ENCODE data around the gene CNTN4.
"Not testable (repeated sequence)": the region's sequence is repeated elsewhere in the genome, so short reads cannot be mapped to it uniquely, and the experiment has no call there.

CNTN4 gene

DNA sequence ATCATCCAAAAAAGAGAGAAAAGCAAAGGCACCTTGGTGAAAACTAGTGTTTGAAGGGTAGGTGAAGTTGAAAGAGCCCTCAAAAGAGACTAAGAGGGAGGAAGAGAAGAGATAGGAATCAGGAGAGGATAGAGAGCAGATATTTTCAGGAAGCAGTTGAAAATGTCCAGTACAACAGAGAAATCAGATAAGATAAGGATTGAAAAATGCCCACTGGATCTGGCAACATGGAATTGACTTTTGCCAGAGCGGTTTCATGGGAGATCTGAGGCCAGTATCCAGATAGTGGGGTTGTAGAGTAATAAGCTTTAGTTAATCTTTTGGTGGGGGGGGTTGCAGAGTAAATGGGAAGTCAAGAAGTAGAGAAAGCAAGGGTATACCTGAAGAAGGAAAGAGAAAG lies 674.1 kb downstream of the CNTN4 start:
- no peaks in the 10 kb centered on the region for H3K9me3 Mint-ChIP-seq
- H3K36me3 Mint-ChIP-seq (ENCODE audit: low read depth), result no peaks in the 10 kb centered on the region
- H3K27ac Mint-ChIP-seq, result no peak overlapping the region
- DNase-seq (no peak), ATAC-seq (no peak)
- H3K4me1 Mint-ChIP-seq, result no peaks in the 10 kb centered on the region
- H3K27me3 Mint-ChIP-seq, result no peaks in the 10 kb centered on the region
- H3K4me3 Mint-ChIP-seq, result no peak overlapping the region

DNA sequence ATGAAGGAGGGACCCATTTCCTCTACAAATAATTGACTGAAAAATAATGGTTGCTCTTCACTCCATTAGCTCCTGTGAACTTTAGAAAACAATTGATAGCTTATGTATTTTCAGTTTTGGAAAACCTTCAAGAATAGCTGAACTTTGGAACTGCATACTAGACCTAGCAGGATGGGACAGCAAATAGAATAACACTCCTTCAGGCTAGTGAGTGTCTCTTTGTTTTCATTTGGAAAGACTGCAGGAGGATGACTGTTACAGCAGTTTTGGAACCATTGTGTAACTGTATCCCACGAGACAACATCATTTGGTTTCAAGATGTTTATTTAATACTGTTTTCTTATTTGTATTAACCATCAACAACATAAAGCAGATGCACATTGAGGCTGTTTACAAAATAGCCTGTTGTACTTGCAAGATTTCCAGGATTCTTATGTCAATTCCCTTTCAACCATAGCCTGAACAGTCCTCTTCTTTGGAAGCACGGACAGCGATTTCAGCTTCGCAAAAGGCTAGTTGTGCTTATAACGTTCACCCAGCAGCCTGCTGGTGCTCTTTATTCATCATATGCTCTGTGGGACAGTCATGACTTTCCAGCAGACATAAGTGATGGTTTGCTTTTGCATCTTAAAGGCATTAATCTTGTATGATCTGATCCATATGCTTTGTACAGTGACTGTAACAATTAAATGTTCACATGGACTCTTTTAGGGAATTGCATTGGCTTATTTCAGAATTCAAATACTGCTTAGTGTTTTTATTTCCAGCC lies 676.0 kb downstream of the CNTN4 start:
- no peak for DNase-seq
- no peak for ATAC-seq

DNA sequence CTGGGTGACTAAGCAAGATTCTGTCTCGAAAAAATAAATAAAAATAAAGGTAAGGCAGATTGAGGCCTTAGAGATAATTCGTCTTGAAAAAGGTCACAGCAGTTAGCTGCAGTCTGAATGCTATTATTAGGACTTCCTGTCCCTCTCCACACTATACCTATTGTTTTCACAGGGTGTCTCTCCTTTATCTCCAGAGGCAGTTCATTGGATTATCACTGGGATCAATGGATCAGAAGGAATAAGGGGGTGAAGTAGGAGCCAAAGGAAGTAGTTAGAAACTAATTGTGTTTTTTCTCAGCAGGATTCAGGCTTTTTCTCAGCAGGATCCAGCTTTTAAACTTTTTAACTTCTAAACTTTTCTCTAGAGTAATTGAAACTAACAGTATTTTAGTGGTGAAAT lies 684.6 kb downstream of the CNTN4 start:
- H3K36me3 Mint-ChIP-seq (ENCODE audit: low read depth), result no peaks in the 10 kb centered on the region
- H3K27ac Mint-ChIP-seq, result no peak overlapping the region
- no peak for ATAC-seq
- H3K9me3 Mint-ChIP-seq, result no peaks in the 10 kb centered on the region
- peaks cover 2% of the 10 kb centered on the region for H3K27me3 Mint-ChIP-seq
- no peaks in the 10 kb centered on the region for H3K4me1 Mint-ChIP-seq
- no peak overlapping the region for H3K4me3 Mint-ChIP-seq
- DNase-seq, result no peak

More for the DNA sequence above, 676.0 kb downstream of the CNTN4 start:
- Mint-ChIP-seq H3K36me3 (ENCODE audit: low read depth) (no peaks in the 10 kb centered on the region), H3K27ac (no peak overlapping the region), H3K4me1 (no peaks in the 10 kb centered on the region), H3K4me3 (no peak overlapping the region), H3K9me3 (no peaks in the 10 kb centered on the region), H3K27me3 (no peaks in the 10 kb centered on the region)

DNA sequence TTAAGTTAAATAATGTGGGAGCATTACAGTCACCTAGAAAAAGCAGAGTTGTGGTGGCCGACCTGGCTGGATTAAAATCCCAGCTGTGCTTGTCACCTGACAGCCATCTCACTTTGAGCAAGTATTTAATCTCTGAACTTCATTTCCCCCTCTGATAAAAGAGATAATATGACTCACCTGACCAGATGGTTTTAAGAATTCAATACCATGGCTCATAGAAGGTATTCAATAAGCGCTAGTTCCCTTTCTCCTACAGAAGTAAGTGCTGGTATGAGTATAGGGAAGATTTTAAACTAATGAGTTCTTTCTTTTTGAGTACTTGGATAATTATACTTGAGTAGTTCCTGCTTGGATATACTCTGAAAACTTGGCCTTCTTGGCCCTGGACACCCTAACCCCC lies 686.0 kb downstream of the CNTN4 start:
- Mint-ChIP-seq H3K9me3 (no peaks in the 10 kb centered on the region), H3K4me3 (no peak overlapping the region), H3K36me3 (ENCODE audit: low read depth) (no peaks in the 10 kb centered on the region), H3K4me1 (no peaks in the 10 kb centered on the region), H3K27ac (no peak overlapping the region), H3K27me3 (peaks cover 2% of the 10 kb centered on the region)
- no peak for DNase-seq
- no peak for ATAC-seq

DNA sequence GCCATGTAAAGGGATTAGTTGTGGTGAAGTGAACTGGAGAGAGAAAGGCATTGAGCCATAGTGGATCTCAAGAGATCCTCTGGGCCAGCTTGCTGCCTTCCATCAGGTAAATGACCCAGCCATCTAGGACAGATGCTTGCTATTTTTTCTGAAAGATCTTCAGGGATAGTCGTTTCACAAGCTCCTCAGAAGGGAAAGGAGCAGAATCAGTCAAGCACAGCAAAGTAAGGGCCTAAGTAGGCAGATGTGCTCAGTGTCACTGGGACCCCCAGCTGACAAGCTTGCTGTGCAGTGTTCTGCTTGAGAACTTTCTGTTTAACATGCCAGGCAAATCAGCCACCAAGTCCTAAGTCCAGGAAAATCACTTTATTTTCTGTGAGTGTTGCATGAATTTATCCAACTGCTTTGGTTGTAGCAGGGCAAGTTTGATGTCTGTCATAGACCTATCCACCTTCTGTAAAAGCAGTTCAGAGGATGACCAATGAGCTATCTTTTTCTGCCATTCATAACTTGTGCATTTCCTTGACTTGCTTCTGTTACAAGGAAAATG lies 691.7 kb downstream of the CNTN4 start:
- DNase-seq, result no peak
- H3K4me1 Mint-ChIP-seq, result no peaks in the 10 kb centered on the region
- no peaks in the 10 kb centered on the region for H3K36me3 Mint-ChIP-seq (ENCODE audit: low read depth)
- H3K4me3 Mint-ChIP-seq, result no peak overlapping the region
- peaks cover 2% of the 10 kb centered on the region for H3K27me3 Mint-ChIP-seq
- no peak overlapping the region for H3K27ac Mint-ChIP-seq
- ATAC-seq, result no peak
- no peaks in the 10 kb centered on the region for H3K9me3 Mint-ChIP-seq

DNA sequence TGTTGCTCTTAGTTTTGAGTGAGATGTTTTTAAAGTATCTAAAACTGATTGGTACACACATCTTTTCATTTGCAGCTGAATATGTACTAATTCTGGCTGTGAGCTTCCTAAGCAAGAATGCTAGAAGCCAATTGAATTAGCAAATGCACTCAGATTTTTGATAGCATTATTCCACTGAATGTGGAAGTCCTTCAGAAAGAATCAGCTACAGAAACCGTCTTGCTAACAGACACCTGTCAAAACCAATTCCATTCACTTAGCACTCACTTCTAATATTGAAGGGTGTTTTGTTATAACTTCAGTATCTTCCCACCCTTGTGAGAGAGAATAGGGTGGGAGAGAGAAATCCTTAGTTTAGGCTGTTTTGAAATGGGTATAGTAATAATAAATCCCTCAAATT lies 693.8 kb downstream of the CNTN4 start:
- no peaks in the 10 kb centered on the region for H3K4me1 Mint-ChIP-seq
- no peaks in the 10 kb centered on the region for H3K9me3 Mint-ChIP-seq
- H3K36me3 Mint-ChIP-seq (ENCODE audit: low read depth), result no peaks in the 10 kb centered on the region
- no peak overlapping the region for H3K4me3 Mint-ChIP-seq
- no peak for DNase-seq
- no peaks in the 10 kb centered on the region for H3K27me3 Mint-ChIP-seq
- ATAC-seq, result no peak
- no peak overlapping the region for H3K27ac Mint-ChIP-seq

DNA sequence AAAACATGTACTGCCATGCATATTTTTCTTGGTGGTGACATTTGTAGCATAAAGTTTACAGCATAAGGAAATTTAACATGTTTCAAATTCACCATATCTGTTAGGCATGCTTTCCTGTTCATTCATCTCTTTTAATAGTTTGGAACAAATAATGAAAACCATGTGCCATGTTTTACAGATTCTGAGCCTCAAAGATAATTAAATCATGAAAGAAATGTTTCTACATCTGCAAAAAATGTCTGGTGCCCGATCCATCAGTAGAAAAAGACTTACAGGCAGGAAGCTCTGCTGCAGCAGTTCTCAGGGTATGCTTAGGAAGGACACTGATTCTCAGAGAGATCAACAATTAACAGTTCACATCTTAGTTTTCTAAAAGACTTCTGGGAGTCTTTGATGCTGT lies 695.3 kb downstream of the CNTN4 start:
- Mint-ChIP-seq H3K27me3 (no peaks in the 10 kb centered on the region), H3K4me1 (no peaks in the 10 kb centered on the region), H3K4me3 (no peak overlapping the region), H3K27ac (no peak overlapping the region), H3K9me3 (no peaks in the 10 kb centered on the region), H3K36me3 (ENCODE audit: low read depth) (no peaks in the 10 kb centered on the region)
- DNase-seq, result no peak
- no peak for ATAC-seq

DNA sequence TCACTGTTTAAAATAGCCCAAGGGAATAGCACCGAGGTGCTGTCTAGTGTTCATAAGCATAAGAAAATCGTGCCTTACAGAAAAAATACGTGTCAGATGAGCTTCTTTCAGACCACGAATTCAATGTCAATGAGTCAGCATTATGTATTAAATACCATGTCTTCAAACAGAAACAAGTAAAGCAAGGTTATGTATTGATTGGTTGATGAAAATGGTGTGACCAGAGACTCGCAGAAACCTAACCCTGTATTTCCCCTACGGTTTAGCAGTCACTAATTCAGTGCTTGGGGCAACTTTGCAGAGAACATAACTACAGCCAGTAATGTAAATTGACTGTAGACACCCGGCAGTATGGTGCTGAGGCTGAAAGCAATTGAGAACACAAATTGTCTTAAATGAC lies 703.8 kb downstream of the CNTN4 start:
- H3K36me3 Mint-ChIP-seq (ENCODE audit: low read depth), result no peaks in the 10 kb centered on the region
- DNase-seq (no peak), ATAC-seq (no peak)
- no peak overlapping the region for H3K4me3 Mint-ChIP-seq
- H3K27me3 Mint-ChIP-seq, result peaks cover 4% of the 10 kb centered on the region
- H3K9me3 Mint-ChIP-seq, result no peaks in the 10 kb centered on the region
- H3K27ac Mint-ChIP-seq, result no peak overlapping the region
- H3K4me1 Mint-ChIP-seq, result no peaks in the 10 kb centered on the region

DNA sequence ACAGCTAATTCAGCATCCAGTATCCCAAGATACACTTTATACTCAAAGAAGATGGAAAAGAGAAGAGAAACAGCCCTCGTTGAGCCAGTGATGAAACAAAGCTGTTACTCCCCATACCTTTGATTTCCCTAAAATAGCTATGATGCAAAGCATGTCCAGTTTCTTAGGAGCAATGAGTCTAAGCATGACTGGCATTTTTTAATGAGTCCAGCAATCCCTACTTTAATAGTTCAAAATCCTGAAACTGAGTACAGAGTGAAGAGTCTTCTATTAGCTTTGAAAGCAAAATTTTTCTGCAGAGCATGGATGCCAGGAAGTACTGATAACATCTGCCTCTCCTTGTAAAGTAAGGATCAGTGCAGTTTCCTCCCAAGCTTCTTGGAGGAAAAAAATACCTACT lies 708.8 kb downstream of the CNTN4 start:
- no peak overlapping the region for H3K27ac Mint-ChIP-seq
- H3K27me3 Mint-ChIP-seq, result peaks cover 8% of the 10 kb centered on the region
- DNase-seq (no peak), ATAC-seq (no peak)
- no peaks in the 10 kb centered on the region for H3K36me3 Mint-ChIP-seq (ENCODE audit: low read depth)
- no peaks in the 10 kb centered on the region for H3K4me1 Mint-ChIP-seq
- no peak overlapping the region for H3K4me3 Mint-ChIP-seq
- H3K9me3 Mint-ChIP-seq, result no peaks in the 10 kb centered on the region

DNA sequence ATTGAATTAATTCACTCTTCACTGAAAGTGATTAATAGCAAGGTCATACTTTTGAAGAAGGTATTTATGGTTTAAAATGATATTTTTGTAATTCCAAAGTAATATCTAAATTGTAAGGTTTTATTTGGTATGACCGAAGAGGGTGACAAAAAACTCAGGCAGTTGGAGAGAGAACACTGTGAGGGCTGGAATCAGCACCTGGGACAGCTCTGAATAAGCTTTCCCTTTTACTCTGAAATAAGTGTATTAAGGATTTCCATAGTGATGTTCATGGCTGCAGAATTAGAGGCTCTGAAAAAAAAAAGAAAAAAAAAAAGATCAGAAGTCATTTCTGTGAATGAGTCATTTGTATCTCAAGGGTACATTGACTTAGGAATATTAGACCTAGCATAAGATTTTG lies 712.1 kb downstream of the CNTN4 start:
- ATAC-seq (no peak), DNase-seq (no peak)
- H3K9me3 Mint-ChIP-seq, result peaks cover 3% of the 10 kb centered on the region
- H3K27me3 Mint-ChIP-seq, result peaks cover 4% of the 10 kb centered on the region
- H3K27ac Mint-ChIP-seq, result no peak overlapping the region
- H3K4me1 Mint-ChIP-seq, result no peaks in the 10 kb centered on the region
- H3K36me3 Mint-ChIP-seq (ENCODE audit: low read depth), result no peaks in the 10 kb centered on the region
- H3K4me3 Mint-ChIP-seq, result no peak overlapping the region

DNA sequence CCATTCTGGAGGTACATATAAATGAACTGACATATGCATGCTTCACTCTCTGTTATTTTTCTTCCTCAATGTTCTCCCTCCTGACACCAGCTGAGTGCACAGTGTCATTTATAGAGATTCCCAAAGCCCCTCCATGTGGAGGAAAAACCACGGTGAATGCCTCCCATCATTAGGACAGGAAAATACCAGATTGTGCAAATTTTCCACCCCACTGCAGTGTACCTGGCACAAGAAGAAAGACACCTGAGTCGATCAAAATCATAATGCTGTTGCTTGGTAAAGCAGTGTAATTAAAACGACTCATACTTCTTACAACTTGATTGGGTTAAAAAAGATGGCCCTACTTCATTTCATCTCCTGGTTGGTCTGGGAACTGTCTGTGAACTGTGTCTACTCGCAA lies 720.9 kb downstream of the CNTN4 start:
- H3K27ac Mint-ChIP-seq, result no peak overlapping the region
- H3K27me3 Mint-ChIP-seq, result no peaks in the 10 kb centered on the region
- ATAC-seq (no peak), DNase-seq (no peak)
- no peaks in the 10 kb centered on the region for H3K4me1 Mint-ChIP-seq
- no peaks in the 10 kb centered on the region for H3K36me3 Mint-ChIP-seq (ENCODE audit: low read depth)
- no peak overlapping the region for H3K4me3 Mint-ChIP-seq
- H3K9me3 Mint-ChIP-seq, result no peaks in the 10 kb centered on the region

DNA sequence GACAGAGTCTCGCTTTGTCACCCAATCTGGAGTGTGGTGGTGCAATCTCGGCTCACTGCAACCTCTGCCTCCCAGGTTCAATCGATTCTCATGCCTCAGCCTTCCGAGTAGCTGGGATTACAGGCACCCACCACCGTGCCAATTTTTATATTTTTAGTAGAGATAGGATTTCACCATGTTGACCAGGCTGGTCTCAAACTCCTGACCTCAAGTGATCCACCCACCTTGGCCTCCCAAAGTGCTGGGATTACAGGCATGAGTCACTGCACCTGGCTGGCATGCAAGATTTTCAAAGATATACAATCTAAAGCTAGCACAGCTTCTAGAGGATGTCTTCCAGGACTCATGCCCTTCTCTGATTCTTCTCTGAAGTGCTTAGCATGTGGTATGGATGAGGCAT lies 722.3 kb downstream of the CNTN4 start:
- not testable (repeated sequence) for H3K27me3 Mint-ChIP-seq; H3K4me1 Mint-ChIP-seq; DNase-seq; H3K36me3 Mint-ChIP-seq (ENCODE audit: low read depth); ATAC-seq; H3K27ac Mint-ChIP-seq; H3K4me3 Mint-ChIP-seq; H3K9me3 Mint-ChIP-seq

DNA sequence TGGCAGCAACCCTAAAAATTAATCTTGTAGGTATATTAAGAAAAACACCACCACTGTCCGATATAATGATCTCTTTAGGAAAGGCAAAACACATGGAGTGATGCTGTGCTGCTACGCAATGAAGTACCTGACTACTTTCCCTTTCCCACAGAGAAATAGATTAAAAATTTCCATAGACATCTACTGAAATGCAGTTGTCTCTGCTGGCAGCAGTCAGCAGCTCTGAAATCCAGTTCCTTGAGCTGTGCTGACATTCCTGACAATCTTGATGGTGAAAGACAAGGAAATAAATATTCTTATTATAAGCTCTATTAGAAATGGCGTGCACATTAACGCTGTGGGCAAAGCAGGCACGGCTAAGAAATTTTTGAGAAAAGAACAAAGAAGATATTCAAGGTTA lies 723.9 kb downstream of the CNTN4 start:
- H3K9me3 Mint-ChIP-seq, result no peaks in the 10 kb centered on the region
- no peaks in the 10 kb centered on the region for H3K36me3 Mint-ChIP-seq (ENCODE audit: low read depth)
- DNase-seq, result no peak
- H3K4me1 Mint-ChIP-seq, result no peaks in the 10 kb centered on the region
- H3K27ac Mint-ChIP-seq, result no peak overlapping the region
- no peak for ATAC-seq
- no peak overlapping the region for H3K4me3 Mint-ChIP-seq
- H3K27me3 Mint-ChIP-seq, result no peaks in the 10 kb centered on the region

DNA sequence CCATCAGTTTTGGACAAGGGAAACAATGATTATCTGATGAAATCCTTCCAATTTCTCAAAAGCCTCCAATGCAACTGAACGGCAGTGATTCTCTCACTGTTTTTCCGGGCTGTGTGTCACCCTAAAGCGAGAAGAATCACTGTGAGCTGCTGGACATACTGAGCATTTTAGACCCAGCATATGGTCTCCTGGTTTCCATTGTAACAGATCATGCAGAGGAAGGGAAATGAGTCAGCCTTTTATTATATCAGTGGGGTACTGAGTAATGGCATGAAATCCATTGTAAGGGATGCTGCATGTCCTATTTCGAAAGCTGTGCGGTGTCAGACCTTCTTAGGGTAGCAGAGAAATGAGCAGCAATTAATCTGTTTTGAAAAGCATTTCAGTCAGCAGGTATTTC lies 724.4 kb downstream of the CNTN4 start:
- H3K9me3 Mint-ChIP-seq, result no peaks in the 10 kb centered on the region
- ATAC-seq (no peak), DNase-seq (no peak)

DNA sequence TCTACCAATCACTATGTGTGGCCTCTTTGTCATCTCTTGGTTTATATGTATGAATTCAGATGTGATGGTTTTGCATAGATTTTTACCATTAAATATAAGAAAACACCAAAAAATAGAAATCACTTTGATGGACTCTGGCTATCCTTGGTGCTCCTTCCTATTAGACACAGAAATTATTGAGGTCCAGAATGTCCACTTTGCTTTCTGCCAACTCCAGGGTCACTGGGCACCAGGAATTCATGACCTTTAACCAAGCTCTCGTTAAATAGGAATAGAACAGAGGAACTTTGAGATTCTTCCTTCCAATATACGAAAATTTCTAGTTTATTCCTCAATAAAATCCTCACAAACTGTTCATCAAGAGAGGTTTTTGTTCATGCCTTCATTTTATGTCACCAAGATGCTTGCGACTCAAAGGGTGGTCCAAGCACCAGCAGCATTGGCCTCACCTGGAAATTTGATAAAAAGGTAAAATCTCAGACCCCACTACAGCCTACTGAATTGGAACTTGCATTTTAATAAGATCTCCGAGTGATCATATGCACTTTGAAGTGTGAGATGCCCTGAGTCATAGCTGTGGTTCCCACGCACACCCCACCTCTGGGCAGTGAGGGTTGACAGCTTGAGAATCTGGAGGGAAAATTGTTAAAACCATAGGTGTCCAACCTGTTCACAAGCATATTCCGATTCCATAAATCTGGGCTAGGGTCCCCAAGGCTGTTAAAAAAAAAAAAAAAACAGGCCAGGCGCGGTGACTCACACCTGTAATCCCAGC lies 725.0 kb downstream of the CNTN4 start:
- no peak for ATAC-seq

More for the DNA sequence above, 724.4 kb downstream of the CNTN4 start:
- H3K27ac Mint-ChIP-seq, result no peak overlapping the region
- no peaks in the 10 kb centered on the region for H3K36me3 Mint-ChIP-seq (ENCODE audit: low read depth)
- H3K27me3 Mint-ChIP-seq, result no peaks in the 10 kb centered on the region
- H3K4me1 Mint-ChIP-seq, result no peaks in the 10 kb centered on the region
- no peak overlapping the region for H3K4me3 Mint-ChIP-seq

More for the DNA sequence above, 725.0 kb downstream of the CNTN4 start:
- no peak overlapping the region for H3K4me3 Mint-ChIP-seq
- DNase-seq, result no peak
- no peaks in the 10 kb centered on the region for H3K9me3 Mint-ChIP-seq
- no peaks in the 10 kb centered on the region for H3K36me3 Mint-ChIP-seq (ENCODE audit: low read depth)
- H3K27me3 Mint-ChIP-seq, result no peaks in the 10 kb centered on the region
- H3K27ac Mint-ChIP-seq, result no peak overlapping the region
- H3K4me1 Mint-ChIP-seq, result no peaks in the 10 kb centered on the region
